NCI-H446 (cell line): ENCODE results near the gene KIF17.
"Not testable (repeated sequence)": the region's sequence is repeated elsewhere in the genome, so short reads cannot be mapped to it uniquely, and the experiment has no call there.

Source experiments
- DNase-seq, 2 experiments: peaks; one replicate each; lab custom pipeline; 2025; lab: John Stamatoyannopoulos, UW

KIF17 gene

GRCh38 chr1:20686883-20687725 is 30.7 kb downstream of the KIF17 start:
- no peak for DNase-seq

DNA sequence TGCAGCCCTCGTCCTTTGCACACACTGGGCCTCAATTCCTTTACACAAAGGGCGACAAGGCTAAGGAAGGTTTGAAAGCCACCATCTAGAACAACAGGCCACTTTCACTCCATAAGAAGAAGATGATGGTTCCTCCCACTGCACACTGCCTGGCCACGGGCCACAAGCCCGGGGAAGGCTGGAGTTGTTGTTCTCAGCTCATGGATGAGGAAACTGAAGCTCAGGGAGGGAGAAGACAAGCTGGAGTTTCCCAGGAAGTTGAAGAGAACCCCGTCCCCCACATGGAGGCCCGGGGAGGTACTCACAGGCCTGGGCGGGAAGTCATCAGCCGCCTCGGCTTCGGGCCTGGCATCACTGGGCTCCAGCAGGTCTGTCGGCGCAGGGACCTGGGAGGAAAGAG is 32.1 kb downstream of the KIF17 start:
- no peak for DNase-seq

GRCh38 chr1:20685099-20685662 is 32.6 kb downstream of the KIF17 start:
- no peak for DNase-seq

DNA sequence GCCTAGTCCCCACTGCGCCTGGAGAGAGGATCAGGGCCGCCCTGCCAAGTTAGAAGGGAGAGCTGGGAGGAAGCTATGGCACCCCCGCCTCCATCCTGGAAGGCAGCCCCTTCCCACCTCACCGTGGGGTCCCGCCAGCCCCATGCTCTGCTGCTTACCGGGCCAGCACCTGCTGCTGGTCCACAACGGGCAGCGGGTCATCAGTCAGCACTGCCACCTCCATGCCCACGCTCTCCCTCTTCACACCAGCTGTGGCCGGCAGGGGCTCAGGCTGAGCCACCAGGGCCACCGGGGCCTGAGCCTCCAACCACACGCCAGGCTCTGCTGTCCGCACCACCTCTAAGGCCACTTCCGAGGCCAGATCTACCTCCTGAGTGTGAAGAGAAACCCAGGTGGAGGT is 33.2 kb downstream of the KIF17 start:
- DNase-seq: no peak

DNA sequence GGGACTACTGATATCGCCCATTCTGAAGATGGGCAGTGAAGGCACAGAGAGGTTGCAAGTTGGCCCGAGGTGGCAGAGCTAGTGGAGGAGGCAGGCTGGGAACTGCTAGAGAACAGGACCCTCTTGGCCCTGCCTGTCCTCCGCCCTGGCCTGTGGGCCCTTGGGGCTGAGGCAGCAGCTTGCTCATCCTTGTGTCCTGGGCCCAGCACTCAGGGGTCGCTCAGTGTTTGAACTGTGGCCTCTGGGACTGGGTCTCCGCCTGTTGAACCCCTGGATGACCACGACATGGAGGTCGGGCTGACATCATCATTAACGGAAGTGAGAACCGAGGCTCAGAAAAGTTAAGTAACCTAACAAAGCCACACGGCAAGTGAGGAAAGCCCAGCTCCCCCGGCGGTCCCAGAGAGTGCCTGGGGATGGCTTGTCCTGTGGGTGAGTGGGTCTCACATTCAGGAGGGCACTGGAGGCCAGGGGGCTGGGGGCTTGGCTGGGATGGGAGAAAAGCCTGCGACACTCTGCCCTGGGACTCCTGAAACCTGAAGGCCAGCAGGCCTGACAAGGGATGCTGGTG is 33.7 kb downstream of the KIF17 start:
- no peak for DNase-seq

GRCh38 chr1:20683614-20684013 is 34.2 kb downstream of the KIF17 start:
- no peak for DNase-seq

DNA sequence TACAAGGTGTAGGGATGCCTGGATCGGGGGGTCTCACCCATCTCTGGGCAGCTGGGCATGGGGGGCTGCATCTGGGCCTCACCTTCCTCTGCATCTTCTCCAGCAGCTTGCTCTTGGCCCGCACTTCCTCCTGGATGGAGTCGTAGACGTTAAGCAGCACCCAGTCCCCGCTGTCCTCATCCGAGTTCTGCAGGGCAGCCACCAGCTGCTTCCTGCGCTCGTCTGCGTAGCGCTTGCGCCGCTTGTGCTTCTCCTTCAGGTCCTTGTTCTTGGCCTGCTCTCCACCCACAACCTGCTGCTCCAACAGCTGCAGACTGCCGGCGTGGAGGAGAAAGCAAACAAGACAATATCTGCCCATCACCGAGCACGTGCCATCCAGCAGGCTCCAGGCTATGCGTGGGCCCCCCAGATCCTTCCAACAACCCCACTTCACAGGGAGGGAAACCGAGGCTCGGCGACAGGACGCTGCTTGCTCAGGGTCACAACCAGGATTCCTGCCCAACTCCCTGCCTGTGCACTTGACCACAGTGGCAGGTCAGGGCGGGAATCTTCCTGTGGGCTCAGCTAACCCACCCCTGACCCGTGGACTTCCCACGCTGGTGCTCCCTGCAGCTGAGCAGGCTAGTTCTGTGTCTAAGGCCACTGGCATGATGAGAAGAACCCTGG is 35.1 kb downstream of the KIF17 start:
- no peak for DNase-seq

- no peak for DNase-seq
Measured at GRCh38 chr1:20681999-20682398, 35.8 kb downstream of the KIF17 start.

DNA sequence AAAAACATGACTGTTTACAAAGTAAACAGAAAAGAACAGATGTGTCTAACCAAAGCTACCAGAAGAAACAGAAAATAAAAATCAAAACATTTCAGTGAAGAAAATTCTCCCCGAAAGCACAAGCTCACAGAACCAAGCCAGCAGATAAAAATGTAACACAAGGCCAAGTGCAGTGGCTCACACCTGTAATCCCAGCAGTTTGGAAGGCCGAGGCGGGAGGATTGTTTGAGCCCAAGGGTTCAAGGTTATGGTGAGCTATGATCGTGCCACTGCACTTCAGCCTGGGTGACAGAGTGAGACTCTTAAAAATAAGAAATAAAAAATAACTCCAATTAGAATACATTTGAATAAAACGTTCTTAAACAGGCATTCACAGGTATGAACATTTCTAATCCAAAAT is 37.5 kb downstream of the KIF17 start:
- no peak for DNase-seq

- no peak for DNase-seq
Measured at GRCh38 chr1:20678599-20678998, 39.2 kb downstream of the KIF17 start.

- not testable (repeated sequence) for DNase-seq
Measured at GRCh38 chr1:20673626-20674025, 44.2 kb downstream of the KIF17 start.

DNA sequence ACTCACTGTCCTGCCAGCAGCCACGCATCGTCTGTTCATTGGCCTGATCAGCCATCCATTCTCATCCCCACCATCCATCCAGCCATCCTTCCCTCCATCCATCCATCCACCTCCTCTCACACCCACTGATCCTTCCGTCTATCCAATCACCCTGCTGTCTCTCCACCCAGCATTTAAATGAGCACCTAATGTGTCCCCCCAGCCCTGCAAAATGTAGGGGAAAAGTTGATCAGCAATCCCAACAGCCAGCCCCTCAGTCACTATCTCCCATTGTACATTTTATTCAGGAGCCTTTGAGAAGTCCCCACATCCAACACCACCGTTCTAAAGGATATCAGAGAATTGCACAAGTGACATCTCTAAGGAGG is 45.6 kb downstream of the KIF17 start:
- no peak for DNase-seq

DNA sequence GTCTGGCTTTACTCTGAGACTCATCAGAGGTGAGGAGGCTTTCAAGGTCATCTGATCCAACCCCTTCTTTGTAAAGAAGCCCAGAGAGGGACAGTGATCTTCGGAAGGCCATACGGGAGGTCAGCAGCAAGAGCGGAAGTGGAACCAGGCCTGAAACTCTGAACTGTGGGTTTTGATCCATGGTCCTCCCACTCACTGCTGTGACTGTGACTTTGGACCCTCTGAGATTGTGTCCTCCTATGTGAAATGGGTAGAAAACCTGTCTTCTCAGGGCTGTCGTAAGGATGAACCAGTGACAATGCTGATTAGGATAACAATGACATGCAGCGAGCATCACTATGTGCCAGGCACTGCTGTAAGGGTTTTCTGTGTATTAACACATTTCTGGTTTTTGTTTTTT is 46.9 kb downstream of the KIF17 start:
- DNase-seq: no peak

GRCh38 chr1:20668581-20668980 is 49.2 kb downstream of the KIF17 start:
- DNase-seq: no peak

DNA sequence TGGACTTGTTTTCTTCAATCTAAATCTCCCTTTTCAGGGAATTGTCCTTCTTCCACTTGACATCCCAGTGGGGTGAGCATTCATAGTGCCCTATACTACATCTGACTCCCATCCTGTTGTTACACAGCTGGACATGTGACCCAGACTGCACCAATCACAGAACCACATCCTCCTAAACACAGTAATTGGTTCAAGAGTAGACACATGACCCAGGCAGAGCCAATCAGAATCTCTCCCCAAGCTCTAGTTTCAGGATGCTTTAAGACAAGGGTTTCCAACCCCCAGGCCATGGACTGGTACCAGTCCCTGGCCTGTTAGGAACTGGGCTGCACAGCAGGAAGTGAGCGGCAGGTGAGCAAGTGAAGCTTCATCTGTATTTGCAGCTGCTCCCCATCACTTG is 51.0 kb downstream of the KIF17 start:
- peak in 1 of 2 experiments; percentile 14 for DNase-seq

- DNase-seq: no peak
Measured at GRCh38 chr1:20666146-20666545, 51.7 kb downstream of the KIF17 start.

DNA sequence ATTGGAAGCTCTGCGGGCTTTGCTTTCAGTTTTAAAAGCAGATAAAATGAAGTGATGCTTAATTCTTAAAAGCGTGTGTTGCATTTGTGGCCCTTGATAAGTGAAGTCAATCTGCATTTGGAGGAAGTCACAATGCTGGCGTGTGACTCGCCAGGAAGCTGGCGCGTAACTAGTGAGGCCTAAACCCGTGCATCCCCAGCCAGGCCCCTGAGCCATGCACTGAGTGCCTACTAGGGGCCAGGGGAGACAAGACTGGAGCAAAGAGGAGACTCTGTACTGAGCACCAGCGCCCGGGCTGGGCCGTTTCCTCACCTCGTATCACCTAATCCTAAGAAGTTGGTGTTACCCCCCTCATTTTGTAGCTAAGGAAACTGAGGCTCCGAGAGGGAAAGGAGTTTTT is 52.1 kb downstream of the KIF17 start:
- no peak for DNase-seq

DNA sequence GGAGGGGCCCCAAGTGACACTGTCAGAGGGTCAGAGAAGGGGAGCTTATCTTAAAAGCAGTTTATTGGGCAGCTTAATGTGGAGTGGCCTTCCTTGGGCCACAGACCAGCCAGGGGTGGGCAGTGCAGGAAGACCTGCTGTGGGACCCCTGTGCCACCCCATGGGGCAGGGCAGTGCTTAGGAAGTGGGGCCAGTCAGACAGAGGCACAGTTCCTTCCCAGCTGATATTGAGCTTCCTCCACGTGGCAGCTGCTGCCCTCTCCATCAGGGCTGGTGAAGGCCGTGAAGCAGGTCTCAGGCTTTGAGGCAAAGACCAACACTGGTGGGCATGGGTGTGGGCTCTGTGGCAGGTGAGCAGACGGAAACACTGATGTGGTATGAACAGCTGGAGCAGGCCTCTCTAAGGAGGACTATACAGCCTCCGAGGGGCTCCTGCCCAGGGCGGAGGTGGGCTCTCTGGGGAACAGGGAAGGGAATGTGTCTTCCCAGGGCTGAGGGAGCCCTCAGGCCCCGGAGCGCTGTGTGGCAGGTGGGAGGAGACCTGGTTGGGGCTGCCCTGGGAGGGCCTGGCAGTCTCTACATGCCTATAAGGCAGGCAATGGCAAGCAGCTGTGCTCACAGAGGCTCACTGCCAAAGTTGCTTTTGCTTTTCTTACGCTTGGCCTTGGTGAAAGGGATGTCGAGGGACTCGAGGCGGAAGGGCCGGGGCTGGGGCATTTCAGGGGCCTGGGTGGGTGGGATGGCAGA is 53.7 kb downstream of the KIF17 start:
- no peak for DNase-seq

DNA sequence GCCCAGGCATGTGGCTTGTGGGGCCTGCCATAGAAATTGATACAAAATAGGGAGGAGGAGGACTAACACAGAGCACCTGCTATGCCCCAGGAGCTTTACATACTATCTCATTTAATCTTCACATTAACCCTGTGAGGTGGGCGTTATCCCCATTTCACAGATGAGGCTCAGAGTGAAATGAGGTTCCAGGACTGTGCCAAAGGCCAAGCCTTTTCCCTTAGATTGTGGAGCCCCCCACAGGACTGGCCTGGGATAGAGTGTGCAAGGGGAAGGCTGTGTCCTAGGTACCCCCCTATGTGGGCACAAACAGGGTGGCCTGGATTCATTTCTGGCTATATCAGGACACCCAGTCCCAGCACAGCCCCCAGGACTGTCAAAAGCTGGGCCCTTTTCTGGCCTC is 54.4 kb downstream of the KIF17 start:
- DNase-seq: no peak

DNA sequence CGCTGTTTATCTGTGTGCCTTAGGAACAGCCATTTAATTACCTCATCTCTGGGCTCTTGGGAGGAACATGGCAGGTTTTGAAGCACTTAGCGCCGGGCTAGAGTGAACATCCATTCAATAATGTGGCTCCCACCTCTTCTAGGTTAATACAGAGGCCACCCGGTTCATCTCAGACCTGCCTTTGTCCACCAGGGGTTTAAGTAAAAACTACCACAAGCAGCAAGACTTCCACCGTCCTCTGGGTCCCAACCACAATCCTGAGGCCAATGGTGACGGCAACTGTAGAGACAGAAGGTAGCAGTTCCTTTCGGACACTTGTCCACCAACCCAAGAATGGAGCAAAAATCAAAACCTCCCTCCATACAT is 55.7 kb downstream of the KIF17 start:
- DNase-seq: no peak

GRCh38 chr1:20661207-20662109 is 56.3 kb downstream of the KIF17 start, which contains the start of gene DDOST:
TSS of gene DDOST (minus strand) at chr1:20661369. CDS start at chr1:20661350, 19 bp downstream.
- peak; percentile 97 to 99 for DNase-seq
